Measurements from ENCODE around the gene SLX4IP. TPM values are rescaled to one million over a fixed set of nuclear protein-coding genes. Genes with fewer than 3 reads are reported as not detected.

The SLX4IP gene
- total RNA-seq, result 3.5 and 3.9 TPM in 2 replicates

GRCh38 chr20:10434832-10435812 is at the start of gene SLX4IP:
Gene SLX4IP (plus strand): TSS chr20:10435305. CDS start chr20:10458205, 22,900 bp downstream.

GRCh38 chr20:10433623-10434466 is 1.3 kb upstream of the SLX4IP start, which contains the start of gene MKKS:
Gene MKKS (minus strand): TSS chr20:10434222. CDS start chr20:10413514, 20,708 bp downstream.

DNA sequence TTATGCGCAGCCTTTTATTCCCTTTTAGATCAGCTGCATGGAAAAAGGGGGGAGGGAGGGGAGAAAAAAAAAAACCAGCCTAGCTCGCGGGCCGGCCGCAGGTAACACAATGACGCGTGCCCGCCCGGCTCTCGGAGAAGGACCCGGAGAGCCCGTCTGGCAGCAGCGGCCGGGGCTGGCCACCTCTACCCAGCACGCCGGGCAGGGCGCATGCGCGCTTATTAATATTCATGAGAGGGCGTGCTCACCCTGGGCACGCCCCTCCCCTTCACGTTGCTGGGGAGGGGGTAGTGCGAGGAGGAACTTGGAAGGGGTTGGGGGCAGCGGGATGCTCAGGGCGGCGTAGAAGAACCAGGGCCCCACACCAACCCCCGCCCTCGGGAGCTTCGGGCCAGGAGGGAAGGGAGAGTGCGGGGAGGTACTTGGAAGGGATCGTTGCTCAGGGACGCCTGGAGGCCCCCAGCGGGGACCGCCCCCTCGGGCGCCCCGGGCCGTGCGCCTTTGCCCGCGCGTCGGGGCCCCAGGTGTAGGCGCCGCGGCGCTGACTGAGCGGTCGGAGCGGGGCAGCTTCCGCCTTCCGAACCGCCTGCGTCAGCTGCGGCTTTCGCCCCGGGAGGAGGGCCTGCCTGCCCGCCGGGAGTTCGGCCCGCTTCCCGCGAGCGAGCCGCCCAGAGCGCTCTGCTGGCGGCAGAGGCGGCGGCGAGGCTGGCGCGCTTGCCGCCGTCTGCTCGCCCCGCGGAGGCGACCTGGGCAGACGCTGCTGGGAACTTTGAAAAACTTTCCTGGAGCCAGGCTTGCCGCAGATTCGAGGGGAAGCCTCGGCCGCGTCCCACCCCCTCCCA is 239.0 kb downstream of the SLX4IP start, which contains the start of gene JAG1:
Gene JAG1, minus strand, starts transcription at position 158 of the 842 bp plus-strand sequence. CDS start 469 bp downstream, outside the sequence.

Other genes with a start within 250 kb of the SLX4IP start
- gene SNAP25, start 216.5 kb upstream of the SLX4IP start, total RNA-seq, result 4.5 and 13.6 TPM in 2 replicates
- gene MKKS, start 1.1 kb upstream of the SLX4IP start, total RNA-seq, result 4.7 and 5.0 TPM in 2 replicates
- gene JAG1, start 238.7 kb downstream of the SLX4IP start, total RNA-seq, result 53.3 and 65.7 TPM in 2 replicates

All from bronchial smooth muscle cell (primary cell).